Activated CD4-positive, CD25-positive, alpha-beta regulatory T cell treated with anti-CD3 and anti-CD28 coated beads, Interleukin-2, amount 50 U/mL, for 16 hours (primary cell): Measurements from ENCODE around the gene HID1.

Experiments
- DNase-seq: peaks from one replicate; pipeline ENCODE4 v3.0.0-alpha.2; 2020; ENCODE audit warnings: low read depth, low spot score

The HID1 gene

DNA sequence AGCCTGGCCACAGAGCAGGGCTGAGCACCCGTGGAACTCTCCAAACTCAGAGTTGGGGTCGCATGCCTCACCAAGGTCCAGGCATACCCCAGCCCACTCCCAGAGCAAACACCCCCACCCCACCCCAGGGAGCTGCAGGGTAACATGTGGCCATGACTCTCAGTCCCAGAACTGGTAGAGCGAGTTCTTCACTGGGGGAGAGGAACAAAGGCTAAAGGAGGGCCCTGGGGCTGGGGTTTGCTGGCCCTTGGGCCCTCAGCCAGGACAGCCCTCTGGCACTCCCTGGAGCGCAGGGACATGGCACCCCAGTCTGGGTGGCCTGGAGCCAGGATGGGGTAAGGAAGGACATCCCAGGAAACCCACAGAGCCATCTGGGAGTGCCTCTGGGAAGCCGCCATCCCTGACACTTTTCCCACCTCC, 4.2 kb downstream of the HID1 start:
- no peak for DNase-seq

DNA sequence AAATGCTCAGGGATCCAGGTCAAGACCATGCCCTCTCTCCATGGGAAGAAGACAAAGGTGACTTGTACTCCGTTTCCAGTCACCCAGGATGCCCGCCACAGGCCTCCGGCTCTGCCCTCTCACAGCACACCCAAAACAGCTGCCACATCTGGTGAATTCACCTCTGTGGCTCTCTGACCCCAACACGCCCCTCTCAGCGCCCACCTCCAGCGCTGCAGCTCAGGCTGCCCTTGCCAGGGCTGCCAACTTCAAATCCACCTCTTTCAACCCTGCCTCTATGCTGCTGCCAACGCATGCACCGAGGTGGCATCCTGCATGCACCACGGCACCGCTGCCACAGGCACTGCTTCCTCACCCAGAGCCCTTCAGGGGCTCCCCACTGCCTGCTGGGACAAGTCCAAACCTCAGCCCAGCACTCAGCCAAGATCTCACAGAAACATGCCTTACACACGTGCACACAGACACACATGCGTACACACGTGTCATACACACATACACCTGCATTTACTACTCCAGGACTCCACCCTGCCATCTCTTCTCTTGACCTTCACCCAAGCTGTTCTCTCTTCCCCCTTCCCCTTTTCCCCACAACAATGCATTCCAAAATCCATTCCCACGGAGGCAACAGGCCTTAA, 7.5 kb downstream of the HID1 start:
- no peak for DNase-seq

DNA sequence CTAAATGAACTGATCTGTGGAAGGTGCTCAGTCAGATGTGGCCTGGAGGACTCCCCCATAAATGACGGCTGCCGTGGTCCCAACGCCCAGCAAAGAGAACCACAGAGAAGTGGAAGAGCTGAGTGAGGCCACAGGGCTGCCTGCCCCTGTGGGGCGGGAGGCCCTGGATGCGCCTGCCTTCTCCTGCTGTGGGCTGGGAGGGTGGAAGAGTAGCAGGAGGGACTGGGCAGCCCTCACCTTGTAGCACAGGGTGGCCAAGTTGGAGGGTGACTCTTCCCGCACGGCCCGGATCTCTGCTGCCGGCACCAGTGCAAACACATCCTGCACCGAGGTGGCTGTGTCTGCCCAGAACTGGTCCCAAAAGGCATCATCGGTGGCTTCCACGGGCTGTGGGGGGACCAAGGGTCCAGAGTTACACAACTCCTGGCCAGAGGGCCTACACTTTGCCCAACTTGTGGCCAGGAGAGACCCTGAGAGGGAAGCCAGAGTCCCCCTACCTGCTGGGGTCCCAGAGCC, 8.3 kb downstream of the HID1 start:
- no peak for DNase-seq

DNA sequence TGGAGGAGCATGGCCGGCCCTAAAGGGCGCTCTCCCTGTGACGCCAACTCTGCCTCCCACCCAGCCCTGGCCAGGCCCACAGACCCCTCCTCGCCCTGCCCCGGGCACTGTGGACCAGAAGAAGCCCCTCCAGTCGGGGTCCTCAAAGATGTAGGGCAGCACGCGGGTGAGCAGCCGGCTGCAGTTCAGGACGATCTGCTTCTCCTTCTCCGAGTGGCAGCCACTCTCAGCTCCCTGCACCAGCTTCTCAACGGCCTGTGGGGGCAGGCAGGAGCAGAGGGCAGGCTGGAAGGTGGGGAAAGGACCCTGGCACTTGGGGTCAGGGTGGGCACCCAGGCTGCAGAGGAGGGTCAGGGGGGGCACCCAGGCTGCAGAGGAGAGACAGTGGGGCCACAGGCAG, 8.9 kb downstream of the HID1 start:
- no peak for DNase-seq

DNA sequence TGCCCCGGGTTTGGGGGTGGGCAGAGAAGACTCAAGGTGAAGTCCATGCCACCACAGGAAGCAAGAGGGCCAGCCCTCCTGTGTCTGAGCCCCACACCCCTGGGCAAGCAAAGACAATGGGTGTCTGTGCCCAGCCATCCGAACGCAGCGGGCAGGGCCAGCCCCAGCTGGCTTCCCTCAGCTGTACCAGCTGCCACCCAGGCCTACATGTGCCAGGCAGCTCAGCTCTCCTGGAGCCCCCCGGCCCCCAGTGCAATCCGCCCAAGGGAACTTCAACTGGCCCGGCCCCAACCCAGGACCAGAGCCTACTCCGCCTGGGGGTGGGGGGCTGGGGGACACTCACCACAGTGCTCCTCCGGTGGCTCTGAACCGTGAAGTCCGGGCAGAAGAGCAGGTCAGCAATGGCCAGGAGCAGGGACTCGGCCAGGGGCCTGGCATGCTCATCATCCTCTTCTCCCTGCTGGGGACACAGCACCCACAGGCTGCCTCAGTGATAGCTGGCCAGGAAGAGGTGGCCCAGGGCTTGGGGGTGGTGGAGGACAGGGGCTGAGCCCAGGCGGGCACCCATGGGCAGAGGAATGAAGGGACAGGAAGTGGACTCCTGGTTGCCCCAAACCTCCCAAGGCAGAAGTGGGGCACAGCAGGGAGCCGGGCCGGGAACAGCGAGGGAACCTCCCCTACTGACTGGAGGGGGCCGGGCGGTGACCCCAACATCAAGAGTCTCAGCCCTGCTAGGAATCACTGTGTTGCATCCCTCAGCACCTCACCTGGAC, 9.8 kb downstream of the HID1 start:
- DNase-seq, result no peak

DNA sequence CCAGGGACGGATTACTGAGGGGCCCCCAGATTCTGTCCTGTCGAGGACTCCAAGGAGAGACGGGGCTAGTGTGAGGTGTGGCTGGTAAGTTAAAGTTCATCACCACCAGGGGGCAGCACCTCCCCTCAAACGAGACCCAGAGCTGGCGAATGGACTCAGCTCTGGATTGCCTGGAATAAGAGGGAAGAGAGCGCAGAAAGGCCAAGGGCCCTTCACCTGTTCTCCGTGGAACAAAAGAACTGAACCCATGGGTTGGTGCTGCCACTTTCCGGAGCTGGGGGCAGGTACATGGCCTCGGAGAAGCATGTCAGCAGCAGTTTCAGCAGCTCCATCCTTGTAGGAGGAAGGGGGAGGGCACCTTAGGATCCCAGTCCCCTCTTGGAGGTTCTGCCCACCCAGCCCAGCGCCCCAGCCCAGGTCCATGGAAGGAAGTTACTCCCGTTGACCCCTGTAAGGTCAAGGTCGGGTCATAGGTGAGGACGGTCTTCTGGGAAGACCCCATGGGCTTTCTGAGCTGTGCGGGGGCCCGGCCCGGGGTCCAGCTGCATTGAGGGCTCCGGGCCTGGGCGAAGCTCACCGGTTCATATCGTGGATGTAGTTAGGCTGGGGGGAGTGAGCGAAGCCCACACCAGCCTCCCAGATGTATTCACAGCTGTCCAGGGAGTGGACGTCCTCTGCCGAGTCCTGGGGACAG, 10.8 kb downstream of the HID1 start:
- peak; percentile 68 for DNase-seq

DNA sequence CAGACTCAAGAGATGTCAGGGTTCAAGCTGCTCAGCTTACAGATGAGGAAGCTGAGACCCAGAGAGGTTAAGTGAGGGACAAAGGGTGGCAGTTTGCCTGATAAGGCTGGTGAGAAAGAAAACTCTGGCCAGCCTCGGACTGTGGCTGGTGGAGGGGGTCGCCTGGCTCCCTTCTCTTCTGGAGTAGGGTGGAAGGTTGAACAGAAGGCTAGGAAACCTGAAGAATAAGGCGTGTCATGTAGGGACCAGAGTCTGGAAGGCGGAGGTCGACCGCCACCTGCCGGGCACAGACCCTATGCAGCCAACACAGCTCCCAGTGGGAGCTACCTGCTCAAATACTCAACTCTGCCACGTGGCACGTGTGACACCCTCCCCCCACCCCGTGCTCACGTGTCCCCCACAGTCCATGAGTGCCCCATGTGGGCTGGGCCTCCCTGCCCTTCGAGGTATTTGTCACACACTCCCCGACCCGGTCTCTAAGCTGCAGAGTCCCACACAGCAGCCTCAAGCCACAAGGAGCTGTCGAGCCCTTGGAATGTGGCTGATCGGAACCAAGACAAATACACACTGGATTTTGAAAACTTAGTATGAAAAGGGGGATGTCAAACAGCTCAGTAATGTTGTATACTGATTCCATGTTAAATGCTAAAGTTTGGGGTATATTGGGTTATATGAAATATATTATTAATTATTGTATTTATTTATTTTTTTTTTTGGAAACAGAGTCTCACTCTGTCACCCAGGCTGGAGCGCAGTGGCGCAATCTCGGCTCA, 11.8 kb downstream of the HID1 start:
- DNase-seq, result peak; percentile 15

DNA sequence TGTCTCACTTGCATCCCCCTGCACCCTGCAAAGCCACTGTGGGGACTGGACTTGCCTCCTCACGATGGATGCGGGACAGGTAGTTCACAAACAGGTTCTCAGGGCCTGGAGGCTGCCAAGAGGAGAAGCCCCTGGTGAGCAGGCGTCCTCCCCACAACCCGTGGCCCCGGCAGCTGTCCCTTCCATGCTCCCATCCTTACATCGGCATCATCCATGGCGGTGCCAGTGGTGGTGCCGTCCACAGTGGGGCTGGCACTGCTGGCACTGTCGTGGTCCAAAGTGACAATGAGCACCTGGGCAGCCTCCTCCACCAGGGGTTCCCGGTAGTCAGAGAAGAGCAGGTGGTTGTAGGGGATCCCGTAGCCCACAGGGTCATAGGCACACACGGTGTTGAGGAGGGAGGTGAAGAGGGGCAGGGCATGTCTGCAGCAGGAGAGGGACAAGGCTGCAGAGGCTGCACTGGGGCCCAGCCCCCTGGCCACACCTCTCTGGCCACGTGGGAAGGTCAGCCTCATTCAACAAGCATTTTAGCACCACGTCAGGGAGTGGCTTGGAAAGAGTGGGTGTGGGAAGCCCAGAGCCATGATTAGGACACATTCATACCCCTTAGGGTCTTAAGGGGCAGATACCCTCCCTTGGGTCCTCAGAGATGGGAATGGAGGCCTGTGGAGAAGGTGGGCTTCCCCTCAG, 12.6 kb downstream of the HID1 start:
- no peak for DNase-seq

DNA sequence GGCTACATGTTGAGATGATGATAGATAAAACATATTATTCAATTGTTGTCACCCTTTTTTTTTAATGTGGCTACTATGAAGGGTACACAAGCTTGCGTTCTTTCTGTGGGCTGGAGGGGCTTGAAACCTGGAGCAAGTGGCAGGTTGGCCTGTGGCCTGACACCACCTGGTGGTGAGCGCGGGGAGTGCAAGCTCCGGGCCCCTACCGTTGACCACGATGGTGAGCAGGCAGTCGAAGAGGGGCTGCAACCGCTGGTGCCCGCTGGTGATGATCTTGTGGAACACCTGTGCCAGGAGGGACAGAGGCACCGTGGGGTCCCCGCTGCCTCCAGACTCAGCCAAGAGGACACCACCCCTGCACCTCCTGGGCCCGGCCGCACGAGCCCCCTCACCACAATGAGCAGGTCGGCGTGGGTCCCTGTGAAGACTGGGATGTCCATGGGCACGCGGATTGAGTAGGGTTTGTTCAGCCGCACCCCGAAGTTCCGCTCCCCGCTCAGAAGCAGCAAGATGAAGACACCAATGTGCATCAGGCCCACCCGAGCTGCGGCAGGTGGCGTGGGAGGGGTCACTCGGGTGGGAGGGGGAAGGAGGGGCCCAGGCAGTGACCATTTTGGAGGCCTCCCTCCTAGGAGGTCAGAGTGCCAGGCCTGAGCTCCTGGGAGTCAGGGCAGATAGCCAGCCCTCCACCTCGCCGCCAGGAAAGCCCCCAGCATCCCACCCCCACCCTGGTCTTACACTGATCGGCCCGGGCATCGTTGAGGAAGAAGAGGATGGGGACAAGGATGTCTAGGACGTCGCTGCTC, 14.4 kb downstream of the HID1 start:
- peak; percentile 55 for DNase-seq

DNA sequence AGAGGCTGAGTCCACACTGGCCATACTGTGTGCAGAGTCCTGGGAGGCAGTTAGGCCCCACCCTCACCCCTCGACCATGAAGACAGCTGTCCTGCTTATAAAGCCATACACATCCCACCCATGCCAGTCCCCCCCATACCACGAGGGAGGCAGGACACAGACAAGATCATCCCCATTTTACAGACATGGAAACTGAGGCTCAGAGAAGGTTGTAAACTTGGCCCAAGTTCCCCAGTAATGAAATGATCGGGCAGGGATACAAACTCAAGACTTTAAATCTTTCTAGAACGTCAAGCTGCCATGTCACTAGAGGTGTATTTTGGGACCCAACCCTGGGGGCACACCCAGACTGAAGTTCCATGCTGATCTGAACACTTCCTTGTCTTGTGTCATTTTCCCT, 16.5 kb downstream of the HID1 start:
- DNase-seq, result no peak

DNA sequence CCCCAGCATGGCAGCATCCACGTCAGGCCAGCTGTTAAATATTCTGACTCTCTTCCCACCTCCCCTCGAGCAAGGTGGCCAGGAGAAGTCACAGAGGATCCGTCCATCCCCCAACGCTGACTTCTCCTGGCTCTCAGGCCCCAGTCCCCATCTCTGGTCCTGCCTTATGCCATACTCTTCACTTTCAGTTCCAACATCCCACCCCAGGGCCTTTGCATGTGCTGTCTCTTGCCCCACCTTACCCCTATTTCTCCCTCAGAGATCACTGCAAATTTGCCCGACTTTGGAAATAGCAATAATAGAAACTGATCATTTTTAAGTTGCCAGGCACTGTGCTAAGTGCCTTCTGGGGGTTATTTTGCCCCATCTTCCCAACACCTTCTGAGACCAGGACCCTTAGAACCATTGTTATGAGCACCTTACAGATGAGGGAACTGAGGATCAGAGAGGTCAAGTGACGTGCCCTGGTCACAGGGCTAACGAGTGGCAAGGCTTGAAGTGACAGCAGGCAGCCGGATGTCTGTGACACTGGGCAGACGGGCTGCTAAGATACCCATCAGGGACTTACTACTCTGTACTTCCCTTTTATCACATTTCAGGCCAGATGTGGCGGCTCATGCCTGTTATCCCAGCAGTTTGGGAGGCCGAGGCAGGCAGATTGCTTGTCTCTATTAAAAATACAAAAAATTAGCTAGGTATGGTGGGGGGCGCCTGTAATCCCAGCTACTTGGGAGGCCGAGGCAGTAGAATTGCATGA, 17.7 kb downstream of the HID1 start:
- DNase-seq, result no peak

DNA sequence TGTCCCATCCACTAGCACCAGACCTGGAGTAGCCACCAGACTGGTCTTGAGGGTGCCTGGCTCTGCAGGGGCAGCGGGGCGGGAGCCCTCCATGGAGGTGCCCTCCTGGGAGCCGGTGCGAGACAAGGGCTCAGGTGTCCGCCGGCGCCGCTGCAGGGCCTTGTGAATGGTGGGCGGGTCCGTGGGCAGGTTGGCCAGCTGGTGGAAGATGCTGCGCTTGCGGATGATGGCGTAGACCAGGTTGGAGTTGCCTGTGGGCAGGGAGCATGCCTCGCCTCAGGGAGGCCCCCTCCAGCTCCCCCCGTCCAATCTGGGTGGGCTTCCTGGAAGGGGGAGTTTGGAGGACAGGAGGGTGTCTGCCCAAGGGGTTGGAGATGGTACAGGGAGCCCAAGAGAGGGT, 18.4 kb downstream of the HID1 start:
- no peak for DNase-seq

DNA sequence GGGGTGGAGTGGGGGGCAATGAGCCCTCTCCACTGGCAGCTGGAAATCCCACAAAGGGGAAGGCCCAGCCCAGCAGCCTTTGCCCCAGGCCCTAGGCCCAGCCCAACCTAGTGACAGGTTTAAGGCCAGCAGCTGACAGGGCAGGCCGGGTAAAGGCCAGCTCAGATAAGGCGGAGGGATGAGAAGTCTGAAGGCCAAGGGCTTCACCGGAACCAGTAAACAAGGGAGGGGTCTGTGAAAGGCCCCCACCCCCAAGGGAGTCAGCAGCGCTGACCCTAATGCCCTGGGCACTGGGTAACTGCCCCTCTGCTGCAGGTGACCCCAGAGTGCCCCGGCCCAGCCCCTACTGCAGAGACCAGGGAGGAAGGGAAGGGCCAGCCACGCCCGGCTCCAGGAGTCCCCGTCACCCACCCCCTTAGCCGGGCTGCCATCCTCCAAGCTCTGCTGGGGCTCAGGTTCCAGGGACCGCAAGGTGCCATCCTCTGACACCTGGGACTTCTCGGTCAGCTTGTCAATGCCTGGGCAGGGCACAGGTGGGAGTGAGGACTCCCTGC, 19.3 kb downstream of the HID1 start:
- DNase-seq, result no peak

DNA sequence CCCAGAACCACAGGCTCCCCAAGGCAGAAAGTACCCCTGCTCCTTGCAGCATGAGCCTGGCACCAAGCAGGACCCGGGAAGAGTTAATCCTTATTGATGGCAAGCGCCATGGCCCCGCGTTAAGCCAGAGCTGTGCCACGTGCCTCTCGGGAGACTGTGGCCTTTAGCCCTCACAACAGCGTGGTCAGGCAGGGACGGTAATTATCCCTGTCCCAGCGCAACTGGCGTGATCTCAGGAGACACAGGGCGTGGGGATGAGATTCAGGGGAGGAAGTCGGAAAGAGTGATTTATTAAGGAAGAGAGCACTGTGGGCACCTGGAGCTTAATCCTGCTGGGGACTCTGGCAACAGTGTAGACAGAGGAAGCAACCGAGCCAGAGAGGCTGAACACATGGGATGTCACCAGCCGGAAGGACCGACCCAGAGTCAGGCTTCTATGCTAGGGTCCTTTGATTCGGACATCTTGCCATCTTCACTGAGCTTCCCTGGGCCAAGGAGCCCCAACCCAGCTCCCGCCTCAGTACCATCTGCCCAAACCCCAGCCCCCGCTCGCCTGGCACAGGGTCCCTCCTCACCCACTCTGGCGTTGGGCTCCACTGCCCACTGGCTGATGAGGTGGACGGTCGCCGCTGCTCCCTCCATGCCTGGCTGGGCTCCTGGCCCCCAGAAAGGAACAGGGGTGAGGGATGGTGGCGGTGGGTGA, 20.0 kb downstream of the HID1 start:
- no peak for DNase-seq

DNA sequence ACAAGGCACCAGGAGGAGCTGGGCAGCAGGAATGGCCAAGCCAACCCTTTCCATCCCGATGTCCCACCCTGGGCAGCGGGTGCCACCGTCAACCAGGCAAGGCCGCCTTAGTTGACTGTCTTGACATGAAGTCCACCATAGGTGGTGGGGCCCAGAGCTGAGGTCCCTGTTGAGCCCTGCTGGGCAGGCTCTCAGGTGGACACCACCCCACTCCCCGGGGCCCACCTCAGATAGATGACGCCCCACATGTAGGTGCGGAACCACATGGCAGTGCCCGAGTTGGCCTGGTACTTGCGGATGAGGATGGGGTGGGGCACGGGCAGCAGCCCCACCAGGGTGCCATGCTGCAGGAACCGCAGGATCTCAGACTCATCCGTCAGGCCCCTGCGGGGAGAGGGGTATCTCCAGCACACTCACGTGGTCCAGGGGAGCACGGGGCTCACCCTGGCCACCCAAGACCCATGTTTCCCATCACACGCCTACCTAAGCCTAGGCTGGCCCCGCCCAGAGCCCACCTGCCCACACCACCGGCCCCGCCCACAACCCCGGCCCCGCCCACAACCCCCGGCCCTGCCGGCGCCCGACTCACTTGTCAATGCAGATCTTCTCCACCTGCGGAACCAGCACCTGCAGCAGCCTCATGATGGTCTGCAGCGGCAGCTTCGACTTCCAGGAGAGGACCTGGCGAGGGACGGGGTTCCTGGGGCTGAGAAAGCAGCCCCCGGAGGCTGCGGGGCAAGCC, 20.7 kb downstream of the HID1 start:
- DNase-seq, result no peak

DNA sequence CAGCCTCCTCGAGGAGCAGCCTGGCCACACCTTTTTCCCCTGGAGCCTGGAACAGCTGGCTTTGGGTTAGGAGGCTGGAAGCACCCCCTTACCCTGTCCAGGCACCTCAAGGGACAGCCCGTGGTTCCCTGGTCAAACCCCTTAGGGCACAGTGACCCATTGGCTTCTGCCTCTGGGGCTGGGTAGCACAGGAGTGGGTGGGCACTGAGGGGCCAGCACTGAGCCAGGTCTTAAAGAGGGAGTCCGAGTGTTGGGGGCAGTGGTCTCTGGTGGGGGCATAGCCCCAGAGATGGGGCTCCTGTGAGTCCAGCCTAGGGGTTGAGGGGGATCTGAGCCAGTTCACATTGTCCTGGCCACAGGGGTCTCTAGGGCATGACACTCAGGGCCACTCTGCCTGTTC, 21.5 kb downstream of the HID1 start:
- DNase-seq, result no peak

DNA sequence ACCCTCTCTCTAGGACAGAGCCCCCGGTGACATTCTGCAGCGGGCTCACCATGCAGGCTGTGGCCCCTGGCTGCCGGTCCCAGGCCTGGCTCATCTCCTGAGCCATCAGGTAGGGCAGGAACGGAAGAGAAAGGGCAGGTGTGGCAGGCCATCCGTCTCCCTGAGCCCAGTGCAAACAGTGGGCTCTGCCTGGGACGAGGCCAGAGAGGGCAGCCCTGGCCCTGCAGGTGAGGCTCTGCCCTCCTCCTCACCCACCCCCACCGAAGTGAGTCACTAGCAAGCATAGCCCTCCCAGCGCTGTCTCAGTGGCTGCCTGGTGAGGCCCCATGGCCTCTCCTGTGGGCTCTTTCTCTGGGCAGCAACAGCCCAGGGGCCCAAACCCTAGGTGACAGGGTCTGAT, 22.4 kb downstream of the HID1 start:
- DNase-seq, result no peak
